ENCODE results near the gene RNF6.

Gene RNF6

DNA sequence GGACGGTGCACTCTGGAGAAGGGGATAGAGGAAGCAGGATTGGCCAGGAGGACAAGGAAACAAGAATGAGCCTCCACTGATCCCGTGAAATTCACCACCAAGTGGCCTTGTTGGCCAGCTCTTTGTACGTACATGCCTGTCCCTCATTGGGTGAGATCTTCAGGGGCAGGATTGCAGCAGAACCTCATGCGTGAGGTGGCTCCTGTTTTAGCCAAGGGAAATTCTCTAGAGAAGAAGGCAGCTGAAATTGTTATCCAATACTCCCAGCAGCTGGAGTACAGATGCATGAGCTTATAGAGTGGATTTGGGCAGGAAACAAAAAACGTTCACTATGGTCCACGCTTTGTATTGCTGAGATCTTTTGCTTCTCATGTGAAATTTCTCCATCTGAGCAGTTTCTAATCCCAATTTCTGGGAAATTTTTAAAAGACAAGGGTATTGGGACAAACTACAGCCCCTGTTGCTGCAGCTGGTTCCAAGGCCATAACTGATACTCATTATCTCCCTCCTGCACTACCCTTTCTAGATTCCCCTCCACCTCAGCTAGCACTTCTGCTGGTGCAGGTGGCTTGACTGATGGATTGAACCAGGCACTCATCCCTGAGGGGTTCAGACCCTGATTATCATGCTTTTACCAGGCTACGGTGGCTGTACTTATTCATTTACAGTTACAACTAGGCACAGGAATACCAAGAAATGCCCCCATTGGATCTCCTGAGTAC lies 3.9 kb upstream of the RNF6 start:
- no peak for DNase-seq

DNA sequence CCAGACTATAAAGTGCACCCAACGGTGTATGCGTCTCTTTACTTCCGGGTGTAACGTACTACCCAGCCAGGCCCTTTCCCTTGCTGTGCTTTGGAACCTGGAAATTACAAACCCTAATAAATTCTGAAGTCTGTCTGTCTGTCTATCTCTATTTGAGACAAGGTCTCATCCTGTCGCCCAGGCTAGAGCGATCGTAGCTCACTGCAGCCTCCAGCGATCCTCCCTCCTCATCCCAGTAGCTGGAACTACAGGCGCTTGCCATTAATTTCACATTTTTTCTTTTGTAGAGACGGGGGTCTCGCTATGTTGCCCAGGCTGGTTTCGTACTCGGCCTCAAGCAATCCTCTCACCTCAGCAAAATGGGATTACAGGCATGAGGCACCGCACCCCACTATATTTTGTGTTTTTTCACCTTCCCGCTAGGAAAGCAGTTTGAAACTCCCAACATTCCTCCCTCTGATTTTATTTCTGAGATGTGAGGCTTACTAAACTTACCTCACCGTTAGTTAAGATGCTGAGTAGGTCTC lies 469 bp upstream of the RNF6 start:
- no peak for DNase-seq

DNA sequence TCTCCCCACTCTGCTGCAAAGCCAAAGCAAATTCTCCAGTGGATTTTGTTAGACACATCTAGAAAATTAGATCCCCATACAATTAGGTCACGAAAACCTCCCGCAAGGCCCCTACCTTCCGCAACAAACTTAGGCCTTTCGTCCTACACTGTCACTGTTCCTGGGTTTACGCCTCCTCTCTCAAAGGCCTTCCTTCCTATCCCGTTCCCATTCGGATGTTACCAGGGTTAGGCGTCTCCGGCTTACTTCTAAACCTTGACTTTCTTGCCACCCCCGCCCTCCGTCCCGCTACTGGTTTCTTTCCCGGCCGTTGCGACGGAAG lies 754 bp downstream of the RNF6 start:
- DNase-seq = no peak

DNA sequence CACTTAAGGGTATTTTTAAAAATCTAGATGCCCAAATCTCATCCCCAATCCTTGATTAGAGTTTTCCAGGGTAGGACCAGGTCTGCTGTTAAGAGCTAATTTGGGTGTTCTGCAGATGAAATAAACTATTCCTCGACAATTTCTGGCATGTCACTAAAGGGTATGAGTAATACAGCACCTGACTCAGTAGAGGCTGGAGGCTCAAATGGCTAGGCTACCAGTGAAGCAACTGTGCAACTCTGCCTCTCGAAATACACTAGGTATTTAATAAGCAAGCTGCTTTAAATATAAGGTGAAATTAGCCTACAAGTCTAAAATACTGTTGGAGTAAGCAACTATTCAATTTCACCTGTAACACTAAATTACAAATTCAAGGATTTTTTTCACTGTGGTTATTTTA lies 1.5 kb downstream of the RNF6 start:
- DNase-seq = no peak

DNA sequence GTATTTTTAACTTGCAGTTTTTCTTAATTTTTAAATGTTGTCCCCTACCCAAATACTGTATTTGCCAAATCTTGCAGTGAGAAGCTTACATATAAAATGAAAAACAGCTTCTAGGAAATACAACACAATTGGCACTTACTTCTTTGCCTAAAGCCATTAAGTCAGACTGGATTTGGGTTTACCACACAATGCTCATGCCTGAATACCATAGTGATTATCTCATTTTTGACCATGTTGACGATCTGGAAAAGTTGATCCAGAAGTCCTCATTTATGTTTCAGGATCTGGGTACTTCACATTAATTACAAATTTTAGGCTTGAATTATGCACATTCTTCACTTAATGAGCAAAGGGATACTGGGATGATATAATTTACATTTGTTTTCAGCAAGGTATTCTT lies 2.4 kb downstream of the RNF6 start:
- no peak for DNase-seq

DNA sequence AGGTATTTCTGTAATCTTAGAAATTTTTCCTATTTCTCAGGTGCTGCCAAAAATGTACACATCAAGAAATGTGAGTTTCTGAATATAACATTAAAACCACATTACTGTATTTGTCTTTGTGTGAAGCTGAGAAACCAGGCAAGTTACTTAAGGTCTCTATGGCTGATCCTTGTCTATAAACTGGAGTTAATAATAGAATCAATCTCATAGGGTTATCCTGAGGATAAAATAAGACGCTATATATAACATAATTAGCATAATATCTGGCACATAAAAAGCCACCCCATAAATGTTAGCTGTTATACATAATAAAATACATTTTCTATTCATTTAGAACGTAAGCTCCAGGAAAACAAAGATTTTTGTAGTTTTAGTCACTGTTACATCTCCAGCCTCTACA lies 6.1 kb downstream of the RNF6 start:
- DNase-seq = no peak

DNA sequence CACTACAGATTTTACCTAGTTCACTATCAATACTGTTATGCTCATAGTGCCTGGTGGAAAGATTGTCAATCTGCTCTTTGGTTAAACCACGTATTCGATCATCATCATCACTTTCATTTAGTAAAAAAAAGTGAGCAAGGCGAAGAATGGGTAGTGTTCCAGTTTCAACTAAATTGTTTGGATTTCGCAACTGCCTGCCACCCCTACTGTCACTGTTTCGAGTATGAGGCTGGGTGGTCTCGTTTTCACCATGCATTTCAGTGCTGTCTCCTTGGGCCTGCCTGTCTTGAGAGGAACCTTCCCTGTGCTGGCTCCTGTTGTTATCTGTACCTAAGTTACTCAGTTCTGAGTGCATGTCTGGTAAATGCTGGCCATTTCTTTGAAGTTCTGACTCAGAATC lies 8.1 kb downstream of the RNF6 start:
- DNase-seq = no peak

DNA sequence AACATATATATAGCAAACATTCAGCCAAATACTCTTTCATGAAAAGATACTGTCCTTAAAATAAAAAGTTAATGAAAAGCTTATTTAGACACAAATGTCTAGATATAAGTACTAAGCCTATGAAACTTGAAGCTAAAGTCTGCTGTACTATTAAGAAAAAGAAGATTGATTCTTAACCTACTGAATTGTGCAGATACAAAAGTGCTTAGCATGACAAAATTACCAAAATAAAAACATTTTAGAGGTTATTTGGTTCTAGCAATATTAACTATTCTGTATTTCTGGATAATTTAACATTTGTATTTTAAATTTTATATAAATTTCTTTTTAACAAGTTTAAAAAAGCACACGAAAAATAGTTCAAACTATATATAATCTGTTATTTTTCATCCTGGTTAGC lies 8.8 kb downstream of the RNF6 start:
- no peak for DNase-seq

DNA sequence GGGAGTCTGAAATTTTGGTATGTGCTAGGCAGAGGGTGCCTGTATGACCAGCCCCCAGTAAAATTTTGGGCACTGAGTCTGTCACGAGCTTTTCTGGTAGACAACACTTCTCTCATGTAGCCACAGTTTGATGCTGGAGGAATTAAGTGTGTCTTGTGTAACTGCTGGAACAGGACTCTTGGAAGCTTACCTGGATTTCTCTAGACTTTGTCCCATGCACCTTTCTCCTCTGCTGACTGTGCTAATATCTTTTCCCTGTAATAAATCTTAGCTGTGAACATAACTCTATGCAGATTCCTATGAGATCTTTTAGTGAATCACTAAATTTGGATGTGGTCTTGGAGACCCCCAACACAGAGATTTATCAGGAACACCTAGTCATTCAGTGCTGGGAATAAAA lies 13.8 kb downstream of the RNF6 start:
- no peak for DNase-seq

DNA sequence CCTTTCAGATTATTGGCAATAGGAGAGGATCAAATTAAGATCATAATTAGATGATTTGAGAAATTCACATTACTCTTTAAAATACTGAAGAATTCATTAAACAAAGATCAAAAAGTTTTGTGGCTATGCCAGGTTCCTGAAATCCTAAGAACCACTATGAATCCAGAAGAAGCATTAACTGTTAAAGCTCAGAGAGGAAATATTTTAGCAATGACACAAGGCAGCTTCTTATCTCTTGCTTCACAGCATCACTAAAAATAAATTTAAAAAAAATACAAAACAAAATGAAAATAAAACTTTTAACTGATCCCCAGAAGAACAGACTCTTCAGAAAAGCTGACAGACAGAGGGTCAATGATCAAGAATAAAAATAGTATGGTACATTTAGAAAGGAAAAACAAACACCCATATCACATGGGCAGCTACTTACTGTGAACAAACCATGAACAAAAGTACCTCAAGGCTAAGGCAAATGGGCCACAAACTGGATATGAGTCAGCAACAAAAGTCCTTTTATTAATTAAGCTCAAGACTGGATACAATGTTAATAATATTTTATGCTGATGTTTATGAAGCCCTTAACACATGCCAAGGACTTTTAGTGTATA lies 19.6 kb downstream of the RNF6 start:
- DNase-seq = no peak

DNA sequence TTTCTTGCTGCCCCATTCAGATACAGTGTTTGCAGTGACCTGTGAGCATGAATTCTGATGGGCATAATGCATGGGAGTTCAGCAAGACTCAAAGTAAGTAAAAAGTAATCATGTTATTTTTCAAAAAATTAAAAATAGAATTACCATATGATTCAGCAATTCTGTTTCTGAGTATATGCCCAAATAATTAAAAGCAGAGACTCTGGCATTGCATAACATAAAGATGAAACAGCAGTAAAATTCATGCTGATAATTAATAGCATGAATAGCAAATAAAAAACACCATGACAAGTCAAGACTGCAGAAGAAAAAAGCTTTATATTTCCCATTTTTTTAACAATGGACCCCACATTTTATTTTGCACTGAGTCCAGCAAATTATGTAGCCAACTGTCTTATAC lies 21.3 kb downstream of the RNF6 start:
- no peak for DNase-seq

DNA sequence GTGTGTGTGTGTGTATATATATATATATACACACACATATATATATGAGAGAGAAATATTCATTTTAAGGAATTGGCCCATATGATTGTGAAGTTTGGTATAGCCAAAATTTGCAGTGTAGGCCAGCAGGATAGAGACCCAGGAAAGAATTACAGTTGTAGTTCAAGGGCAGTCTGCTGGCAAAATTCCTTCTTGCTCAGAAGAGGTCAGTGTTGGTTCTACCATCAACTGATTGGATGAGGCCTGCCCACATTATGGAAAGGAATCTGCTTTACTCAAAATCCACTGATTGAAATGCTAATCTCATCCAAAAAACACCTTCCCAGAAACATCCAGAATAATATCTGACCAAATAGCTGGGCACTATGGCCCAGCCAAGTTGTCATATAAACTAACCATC lies 24.0 kb downstream of the RNF6 start:
- DNase-seq = no peak

DNA sequence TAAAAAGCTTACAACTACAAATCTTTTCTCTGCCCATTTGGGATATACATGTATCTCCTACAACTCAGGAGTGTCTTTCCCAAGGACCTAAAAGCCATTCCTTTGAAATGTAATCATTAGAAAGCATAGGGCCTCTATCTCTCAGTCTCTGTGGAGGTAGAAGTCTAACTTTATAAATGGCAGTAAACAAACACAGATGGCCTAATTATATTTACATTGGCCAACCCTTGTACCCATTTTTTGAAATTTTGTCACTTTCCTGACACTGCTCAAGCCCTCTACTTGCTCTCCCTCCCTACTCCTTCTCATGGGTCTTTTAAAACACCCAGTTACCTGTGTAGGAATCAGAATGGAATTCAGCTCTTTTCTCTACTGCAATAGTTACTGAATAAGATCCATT lies 24.8 kb downstream of the RNF6 start:
- DNase-seq = no peak

DNA sequence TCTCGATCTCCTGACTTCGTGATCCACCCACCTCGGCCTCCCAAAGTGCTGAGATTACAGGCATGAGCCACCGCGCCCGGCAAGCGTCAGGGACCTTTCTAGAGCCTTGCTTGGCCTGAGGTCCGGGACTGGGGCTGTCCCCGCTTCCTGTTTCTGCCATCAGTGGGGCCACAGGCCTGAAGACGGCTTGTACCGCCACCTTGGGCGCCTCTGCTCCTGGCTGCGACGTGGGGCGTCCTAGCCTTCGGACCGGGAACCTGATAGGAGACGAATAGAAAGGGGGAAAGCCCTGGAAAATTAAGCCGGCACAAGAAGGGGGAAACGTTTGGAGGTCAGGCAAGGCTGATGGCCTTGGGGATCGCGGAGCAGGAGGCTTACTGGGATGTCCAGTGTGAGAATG lies 35.1 kb downstream of the RNF6 start:
- DNase-seq = no peak

DNA sequence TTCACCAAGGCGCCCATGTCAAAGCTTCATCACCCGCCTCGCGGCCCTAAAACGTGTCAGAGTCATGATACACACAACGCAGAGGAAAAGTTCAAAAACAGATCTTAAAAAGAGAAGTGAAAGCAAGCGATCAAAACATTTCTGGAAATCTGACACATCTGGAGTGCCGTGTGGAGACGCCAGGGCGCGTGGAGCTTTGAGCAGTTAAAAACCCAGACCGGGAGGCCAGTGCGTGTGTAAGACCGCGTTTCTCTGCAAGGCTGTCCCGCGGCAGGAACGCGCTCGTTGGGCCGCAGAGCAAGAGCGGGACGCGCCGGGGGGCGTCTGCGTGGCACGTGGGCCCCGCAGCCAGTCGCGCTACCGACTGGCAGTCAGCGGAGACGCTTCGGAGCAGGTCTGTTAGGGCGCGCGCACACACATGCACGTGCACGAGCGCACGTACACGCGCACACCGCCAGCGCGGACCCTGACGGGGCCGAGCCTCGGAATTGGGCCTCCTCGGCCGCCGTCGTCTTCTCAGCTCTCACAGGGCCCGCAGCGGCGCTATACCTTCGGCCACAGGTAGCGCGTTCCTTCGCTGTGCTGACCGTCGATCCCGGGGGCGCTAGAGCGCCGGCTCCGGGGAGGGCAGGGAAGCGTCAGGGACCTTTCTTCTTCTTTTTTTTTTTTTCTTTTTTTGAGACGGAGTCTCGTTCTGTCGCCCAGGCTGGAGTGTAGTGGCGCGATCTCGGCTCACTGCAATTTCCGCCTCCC lies 35.8 kb downstream of the RNF6 start:
- peak; percentile 90 for DNase-seq

DNA sequence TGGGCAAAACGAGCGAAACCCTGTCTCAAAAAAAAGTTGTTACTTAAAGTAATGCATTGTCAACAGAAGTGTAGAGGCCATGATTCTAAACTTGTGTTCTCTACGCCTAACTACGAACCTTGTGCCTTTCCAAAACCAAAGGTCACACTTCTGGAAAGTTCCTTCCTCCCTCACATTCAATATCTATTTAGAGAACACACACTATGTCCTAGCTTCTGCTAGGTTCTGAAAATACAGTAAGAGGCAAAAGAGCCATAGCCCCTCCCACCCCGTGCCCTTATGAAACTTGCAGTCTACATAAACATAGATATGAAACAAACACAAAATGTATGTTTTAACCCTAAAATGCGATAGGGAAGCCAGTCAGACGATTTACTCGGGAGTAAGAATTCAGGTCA lies 36.4 kb downstream of the RNF6 start:
- no peak for DNase-seq

DNA sequence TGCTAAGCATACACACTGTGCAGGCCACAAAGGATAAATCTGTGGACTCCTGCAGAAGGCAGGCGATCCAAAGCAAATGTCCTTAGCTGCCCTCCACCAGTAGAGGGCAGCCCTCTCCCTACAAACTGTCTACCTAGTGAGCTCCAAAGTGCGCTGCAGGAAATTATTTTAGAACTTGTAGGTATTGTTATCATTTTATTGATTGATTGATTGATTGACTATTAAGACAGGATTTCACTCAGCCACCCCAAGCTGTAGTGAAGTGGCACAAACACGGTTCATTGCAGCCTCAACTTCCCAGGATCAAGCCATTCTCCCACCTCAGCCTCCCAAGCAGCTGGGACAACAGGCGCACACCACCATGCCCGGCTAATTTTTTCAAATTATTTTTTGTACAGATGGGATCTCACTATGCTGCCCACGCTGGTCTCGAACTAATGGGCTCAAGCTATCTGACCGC lies 37.3 kb downstream of the RNF6 start:
- DNase-seq = peak; percentile 70

DNA sequence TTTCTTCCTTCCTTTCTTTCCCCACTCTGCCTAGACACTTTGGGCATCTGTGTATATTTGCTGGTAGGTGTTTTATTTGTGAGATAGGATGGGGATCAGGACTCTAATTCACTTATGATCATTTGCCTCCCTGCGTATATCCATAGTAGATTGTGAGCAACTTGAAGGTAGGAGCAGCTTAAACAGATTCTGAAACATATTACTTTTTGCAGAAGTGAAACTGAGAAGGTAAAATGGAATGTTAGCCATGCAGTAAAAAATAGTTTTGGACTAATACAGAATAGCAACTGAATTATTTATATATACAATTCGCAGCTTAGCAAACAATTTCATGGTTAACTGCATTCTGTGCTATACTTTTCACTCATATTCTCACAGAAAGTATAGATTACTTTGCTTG lies 38.7 kb downstream of the RNF6 start:
- no peak for DNase-seq

DNA sequence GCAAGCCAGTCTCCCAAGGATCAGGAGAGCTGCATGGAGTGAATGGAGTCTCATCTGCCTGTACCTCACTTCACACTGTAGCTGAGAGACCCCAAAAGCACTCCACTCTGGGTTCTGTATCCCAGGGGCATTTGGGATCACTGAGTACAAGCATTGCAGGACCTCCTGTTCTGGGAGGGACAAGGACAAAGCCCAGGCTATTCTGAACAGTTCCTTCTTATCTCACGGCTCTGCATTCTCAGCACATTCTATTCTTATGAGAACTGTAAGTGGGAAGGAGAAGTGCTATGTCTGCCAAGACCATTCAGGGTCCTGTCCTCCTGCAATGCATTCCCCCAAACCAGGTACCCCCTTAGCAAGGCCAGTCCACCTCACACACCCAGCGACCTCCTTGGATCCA lies 42.8 kb downstream of the RNF6 start:
- no peak for DNase-seq

DNA sequence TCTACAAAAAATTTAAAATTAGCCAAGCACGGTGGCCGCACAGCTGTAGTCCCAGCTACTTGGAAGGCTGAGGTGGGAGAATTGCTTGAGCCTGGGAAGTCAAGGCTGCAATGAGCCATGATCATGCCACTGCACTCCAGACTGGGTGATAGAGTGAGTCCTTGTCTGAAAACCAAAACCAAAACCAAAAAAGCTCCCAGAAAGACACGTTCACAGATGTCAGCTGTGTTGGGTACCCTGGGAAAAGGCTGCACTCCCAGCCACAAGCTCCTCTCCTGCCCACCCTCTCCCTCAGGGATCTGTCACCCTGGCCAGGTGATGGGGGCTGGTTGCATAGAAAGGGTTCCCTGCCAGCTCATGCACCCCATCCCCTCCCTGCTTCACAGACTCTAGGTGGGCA lies 53.3 kb downstream of the RNF6 start:
- DNase-seq = no peak

DNA sequence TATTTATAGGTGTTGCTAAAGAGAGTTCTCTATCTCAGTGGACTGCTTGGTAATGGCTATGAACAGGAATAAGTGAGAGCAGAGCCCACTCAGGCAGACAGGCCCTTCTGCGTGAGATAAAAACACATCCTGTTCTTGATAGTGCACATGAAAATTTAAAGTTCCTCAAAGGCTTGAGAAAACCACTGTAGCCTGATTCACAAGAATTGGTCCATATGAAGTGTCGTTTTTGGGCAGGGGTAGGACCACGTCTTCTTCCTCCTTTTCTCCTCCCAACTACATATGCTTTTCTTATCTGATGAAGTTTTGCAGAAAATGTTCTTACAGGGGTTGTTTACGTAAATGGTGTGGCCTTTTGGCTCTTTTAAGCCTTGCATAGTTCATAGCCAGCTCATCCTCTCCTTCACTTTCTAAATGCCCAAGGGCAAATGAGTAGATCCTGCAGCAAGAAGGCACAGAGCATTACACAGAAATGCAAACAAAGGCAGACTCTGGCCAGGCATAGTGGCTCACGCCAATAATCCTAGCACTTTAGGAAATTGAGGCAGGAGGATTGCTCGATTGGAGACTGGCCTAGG lies 53.8 kb downstream of the RNF6 start:
- DNase-seq = no peak

DNA sequence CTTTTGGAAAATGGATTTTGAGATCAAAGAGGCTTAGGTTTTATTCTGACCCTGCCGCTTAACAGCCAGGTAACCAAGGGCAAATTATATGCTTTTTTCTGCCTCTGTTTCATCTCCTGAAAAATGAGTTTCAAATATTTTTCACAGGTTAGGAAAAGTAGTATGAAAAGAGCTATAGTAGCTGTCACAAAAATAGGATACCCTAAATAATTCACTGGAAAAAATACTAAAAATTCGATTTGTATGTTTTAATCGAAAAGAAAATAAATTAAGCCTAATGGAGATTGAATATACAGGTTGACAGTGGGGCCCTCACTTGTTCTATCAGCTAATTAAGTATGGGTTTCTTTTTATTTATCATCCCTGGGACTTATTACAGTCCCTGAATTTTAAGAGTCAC lies 58.3 kb downstream of the RNF6 start:
- no peak for DNase-seq

Data from activated CD8-positive, alpha-beta memory T cell treated with anti-CD3 and anti-CD28 coated beads, Interleukin-2, amount 50 U/mL, for 4 hours (primary cell).